RWPE2 (cell line): Measurements from ENCODE around the gene NSDHL.

Experiments
- ATAC-seq: fragments of 200-7000 bp; cut with Tn5 transposase; 3 replicates; pipeline ENCODE4 v1.9.1; 2021; ENCODE audit warnings: low read depth
- DNase-seq: peaks from one replicate; pipeline ENCODE4 v3.0.0-alpha.2; 2020; ENCODE audit warnings: low spot score
- H3K27ac ChIP-seq: fragments of 450-650 bp; 2 replicates; pipeline ENCODE4 v1.5.1; 2017; ENCODE audit warnings: mild to moderate bottlenecking; ENCODE audit not compliant: poor library complexity, severe bottlenecking
- H3K27me3 ChIP-seq: fragments of 250-450 bp; sonication (Bioruptor Pico); 2 replicates; pipeline ENCODE4 v1.5.1; 2021; ENCODE audit warnings: mild to moderate bottlenecking, moderate library complexity; ENCODE audit not compliant: insufficient read depth, poor library complexity, severe bottlenecking
- H3K36me3 ChIP-seq: fragments of 250-450 bp; sonication (Bioruptor Pico); 2 replicates; pipeline ENCODE4 v1.5.1; 2020; ENCODE audit warnings: low read depth, mild to moderate bottlenecking, moderate library complexity
- H3K4me1 ChIP-seq: fragments of 250-450 bp; sonication (Bioruptor Pico); 2 replicates; pipeline ENCODE4 v1.5.1; 2021; ENCODE audit warnings: mild to moderate bottlenecking, moderate library complexity; ENCODE audit not compliant: insufficient read depth, poor library complexity, severe bottlenecking
- H3K4me3 ChIP-seq: fragments of 250-450 bp; sonication (Bioruptor Pico); 2 replicates; pipeline ENCODE4 v1.5.1; 2021; ENCODE audit warnings: mild to moderate bottlenecking, moderate library complexity; ENCODE audit not compliant: severe bottlenecking
- H3K9me3 ChIP-seq: fragments of 250-450 bp; sonication (Bioruptor Pico); 2 replicates; pipeline ENCODE4 v1.5.1; 2021; ENCODE audit warnings: mild to moderate bottlenecking, moderate library complexity; ENCODE audit not compliant: severe bottlenecking
- TF ChIP-seq, protein P1 (sequence below): fragments of 450-650 bp; IDR thresholded peaks from one replicate; pipeline ENCODE4 v1.5.1; 2017; ENCODE audit warnings: mild to moderate bottlenecking, moderate library complexity; ENCODE audit not compliant: poor library complexity, severe bottlenecking

NSDHL gene

GRCh38 chrX:152902502-152902820, 71.6 kb downstream of the NSDHL start:
- H3K4me3 ChIP-seq: no peak overlapping the region
- no peaks in the 10 kb centered on the region for H3K9me3 ChIP-seq
- TF ChIP-seq, protein P1, sequence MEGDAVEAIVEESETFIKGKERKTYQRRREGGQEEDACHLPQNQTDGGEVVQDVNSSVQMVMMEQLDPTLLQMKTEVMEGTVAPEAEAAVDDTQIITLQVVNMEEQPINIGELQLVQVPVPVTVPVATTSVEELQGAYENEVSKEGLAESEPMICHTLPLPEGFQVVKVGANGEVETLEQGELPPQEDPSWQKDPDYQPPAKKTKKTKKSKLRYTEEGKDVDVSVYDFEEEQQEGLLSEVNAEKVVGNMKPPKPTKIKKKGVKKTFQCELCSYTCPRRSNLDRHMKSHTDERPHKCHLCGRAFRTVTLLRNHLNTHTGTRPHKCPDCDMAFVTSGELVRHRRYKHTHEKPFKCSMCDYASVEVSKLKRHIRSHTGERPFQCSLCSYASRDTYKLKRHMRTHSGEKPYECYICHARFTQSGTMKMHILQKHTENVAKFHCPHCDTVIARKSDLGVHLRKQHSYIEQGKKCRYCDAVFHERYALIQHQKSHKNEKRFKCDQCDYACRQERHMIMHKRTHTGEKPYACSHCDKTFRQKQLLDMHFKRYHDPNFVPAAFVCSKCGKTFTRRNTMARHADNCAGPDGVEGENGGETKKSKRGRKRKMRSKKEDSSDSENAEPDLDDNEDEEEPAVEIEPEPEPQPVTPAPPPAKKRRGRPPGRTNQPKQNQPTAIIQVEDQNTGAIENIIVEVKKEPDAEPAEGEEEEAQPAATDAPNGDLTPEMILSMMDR: no peak
- H3K27ac ChIP-seq: no peak overlapping the region
- no peak for DNase-seq
- H3K36me3 ChIP-seq: no peaks in the 10 kb centered on the region
- ATAC-seq: no peak
- H3K4me1 ChIP-seq: no peaks in the 10 kb centered on the region
- H3K27me3 ChIP-seq: no peaks in the 10 kb centered on the region

DNA sequence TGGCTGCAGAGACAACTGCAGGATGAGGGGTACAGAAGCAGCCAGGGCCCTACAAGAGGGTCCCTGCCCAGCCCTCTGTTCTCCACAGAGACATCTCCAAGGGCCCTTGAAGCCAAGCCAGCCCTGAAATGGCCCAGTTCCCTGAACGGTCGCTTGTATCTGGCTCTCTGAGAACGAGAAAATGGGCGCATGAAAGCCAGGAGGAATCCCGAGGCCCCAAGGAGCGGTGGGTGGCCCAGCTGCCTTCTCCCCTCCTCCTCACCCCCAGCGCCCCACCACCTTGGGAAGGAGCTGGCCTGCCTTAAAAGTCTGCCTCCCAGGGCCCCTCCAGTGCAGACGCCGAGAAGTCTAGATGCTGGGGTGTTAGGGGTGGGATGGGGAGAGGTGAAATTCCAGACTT, 72.7 kb downstream of the NSDHL start:
- H3K27ac ChIP-seq: no peak overlapping the region
- no peak overlapping the region for H3K4me3 ChIP-seq
- no peaks in the 10 kb centered on the region for H3K27me3 ChIP-seq
- ATAC-seq (no peak), DNase-seq (no peak)
- TF ChIP-seq, protein P1: no peak
- no peaks in the 10 kb centered on the region for H3K36me3 ChIP-seq
- H3K4me1 ChIP-seq: no peaks in the 10 kb centered on the region
- H3K9me3 ChIP-seq: no peaks in the 10 kb centered on the region

DNA sequence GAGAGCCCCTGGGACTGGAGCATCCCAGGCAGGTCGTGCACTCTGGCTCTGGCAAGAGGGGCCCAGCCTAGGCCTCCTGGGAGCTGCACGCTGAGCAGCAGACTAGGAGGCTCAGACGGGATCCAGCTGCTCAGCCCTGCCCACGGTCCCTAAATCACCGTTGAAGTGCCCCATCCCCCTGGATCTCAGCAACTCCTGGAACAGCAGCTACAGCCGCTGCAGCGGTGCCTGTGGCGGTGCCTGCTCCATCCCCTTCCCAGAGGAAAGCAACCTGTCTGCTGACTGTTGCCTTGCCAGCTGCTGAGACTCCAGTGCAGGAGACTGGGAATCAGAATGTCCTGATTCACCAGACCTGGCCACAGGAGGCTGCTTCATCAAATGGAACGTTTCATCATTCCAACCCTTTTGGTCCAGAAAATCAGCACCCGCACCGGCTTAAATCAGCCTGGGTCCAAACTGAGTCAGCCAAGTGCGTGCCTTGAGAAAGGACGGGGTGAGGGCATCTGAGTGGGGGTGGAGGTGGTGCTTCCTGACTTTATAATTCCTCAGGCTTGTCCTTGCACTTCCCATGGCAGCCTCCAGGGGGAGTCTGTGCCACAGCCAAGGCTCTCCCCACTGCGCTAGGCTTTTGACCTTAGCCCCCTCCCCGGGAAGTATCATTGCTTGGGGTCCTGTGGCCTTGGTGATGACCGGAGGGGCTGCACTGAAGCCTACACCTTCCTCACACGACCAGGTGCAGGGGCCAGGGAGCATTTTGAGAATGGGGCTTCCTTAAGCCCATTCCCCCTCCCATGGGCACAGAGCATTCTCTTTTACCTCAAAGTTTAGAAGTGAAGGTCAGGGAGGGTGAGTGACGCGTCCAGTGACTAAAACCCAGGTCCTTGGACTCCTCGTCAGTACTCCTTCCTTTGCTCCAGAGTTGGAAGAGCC, 73.6 kb downstream of the NSDHL start:
- Histone ChIP-seq H3K9me3 (no peaks in the 10 kb centered on the region), H3K27ac (no peak overlapping the region), H3K27me3 (no peaks in the 10 kb centered on the region), H3K36me3 (no peaks in the 10 kb centered on the region), H3K4me3 (no peak overlapping the region), H3K4me1 (no peaks in the 10 kb centered on the region)
- TF ChIP-seq, protein P1: peak; percentile 52
- DNase-seq (no peak), ATAC-seq (peak; percentile 61)

- no peak for DNase-seq
- H3K9me3 ChIP-seq: no peaks in the 10 kb centered on the region
- H3K36me3 ChIP-seq: no peaks in the 10 kb centered on the region
- TF ChIP-seq, protein P1: no peak
- no peak overlapping the region for H3K4me3 ChIP-seq
- no peaks in the 10 kb centered on the region for H3K4me1 ChIP-seq
- no peak for ATAC-seq
- H3K27ac ChIP-seq: no peak overlapping the region
- H3K27me3 ChIP-seq: no peaks in the 10 kb centered on the region
These were observed 74.2 kb downstream of the NSDHL start for GRCh38 chrX:152905081-152905420.

DNA sequence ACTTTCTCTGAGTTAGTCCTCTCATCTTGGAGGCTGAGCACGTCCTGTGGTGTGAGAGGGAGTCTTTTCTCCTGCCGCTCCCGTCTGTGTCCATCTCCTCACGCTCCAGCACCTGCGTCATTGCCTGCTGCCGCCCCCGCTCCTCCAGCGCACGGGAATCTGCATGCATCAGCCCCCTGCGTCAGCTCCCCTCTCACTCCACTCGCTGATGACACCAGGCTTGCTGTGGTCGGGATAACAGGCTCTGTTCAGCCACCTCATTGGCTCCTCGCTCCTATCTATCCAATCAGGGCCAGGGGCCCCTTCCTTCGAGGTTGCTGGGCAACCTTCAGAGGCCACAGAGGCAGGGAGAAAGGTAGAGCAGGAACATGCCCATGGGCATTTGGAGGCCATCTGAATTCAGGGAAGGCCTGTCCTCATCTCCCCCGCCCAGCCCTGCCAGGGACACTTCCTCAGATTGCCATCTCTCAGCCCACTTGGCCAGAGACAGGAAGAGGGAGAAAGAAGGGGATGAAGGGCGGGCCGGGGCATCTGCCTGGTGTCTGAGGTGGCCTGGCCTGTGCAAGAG, 76.3 kb downstream of the NSDHL start:
- ATAC-seq (no peak), DNase-seq (no peak)
- Histone ChIP-seq H3K4me1 (no peaks in the 10 kb centered on the region), H3K9me3 (no peaks in the 10 kb centered on the region), H3K36me3 (no peaks in the 10 kb centered on the region), H3K27ac (no peak overlapping the region), H3K4me3 (no peak overlapping the region), H3K27me3 (no peaks in the 10 kb centered on the region)
- TF ChIP-seq, protein P1: no peak
